MM.1S (cell line): ENCODE results near the gene ADTRP.

ENCODE experiments used
- EZH2 ChIP-seq: fragments of 300-600 bp; sonication (generic); optimal IDR thresholded peaks from 2 replicates; pipeline ENCODE3; 2017; ENCODE audit warnings: low read depth, mild to moderate bottlenecking, antibody characterized with exemption, low read length, mixed read lengths
- EZH2phosphoT487 ChIP-seq: fragments of 300-600 bp; sonication (generic); IDR thresholded peaks from 2 replicates; pipeline ENCODE4 v1.6.1; 2018; ENCODE audit warnings: antibody characterized with exemption, low read length
- TF ChIP-seq, protein P1 (sequence below): fragments of 300-600 bp; sonication (generic); IDR thresholded peaks from 2 replicates; pipeline ENCODE4 v1.5.1; 2016; ENCODE audit warnings: antibody characterized with exemption, low read length, mixed read lengths

- TF ChIP-seq, protein P1, sequence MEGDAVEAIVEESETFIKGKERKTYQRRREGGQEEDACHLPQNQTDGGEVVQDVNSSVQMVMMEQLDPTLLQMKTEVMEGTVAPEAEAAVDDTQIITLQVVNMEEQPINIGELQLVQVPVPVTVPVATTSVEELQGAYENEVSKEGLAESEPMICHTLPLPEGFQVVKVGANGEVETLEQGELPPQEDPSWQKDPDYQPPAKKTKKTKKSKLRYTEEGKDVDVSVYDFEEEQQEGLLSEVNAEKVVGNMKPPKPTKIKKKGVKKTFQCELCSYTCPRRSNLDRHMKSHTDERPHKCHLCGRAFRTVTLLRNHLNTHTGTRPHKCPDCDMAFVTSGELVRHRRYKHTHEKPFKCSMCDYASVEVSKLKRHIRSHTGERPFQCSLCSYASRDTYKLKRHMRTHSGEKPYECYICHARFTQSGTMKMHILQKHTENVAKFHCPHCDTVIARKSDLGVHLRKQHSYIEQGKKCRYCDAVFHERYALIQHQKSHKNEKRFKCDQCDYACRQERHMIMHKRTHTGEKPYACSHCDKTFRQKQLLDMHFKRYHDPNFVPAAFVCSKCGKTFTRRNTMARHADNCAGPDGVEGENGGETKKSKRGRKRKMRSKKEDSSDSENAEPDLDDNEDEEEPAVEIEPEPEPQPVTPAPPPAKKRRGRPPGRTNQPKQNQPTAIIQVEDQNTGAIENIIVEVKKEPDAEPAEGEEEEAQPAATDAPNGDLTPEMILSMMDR: no peak
- TF ChIP-seq EZH2phosphoT487 (no peak), EZH2 (no peak)
Observed at GRCh38 chr6:11773013-11773412, 5.6 kb downstream of the ADTRP start.
